Smooth muscle cell (in vitro differentiated cells): ENCODE measurements around the gene MBNL2. TPM values are rescaled to one million over a fixed set of nuclear protein-coding genes. Genes with fewer than 3 reads are reported as not detected.
A peak's percentile ranks its signal among the peaks of the same experiment; 100 is the strongest.

Experiments
- DNase-seq: peaks from one replicate; lab custom pipeline; 2025; ENCODE audit not compliant: unreplicated experiment; lab: John Stamatoyannopoulos, UW
- H2AFZ ChIP-seq: fragments of 200-600 bp; sonication (generic); 2 replicates; pipeline ENCODE4 v1.6.0; 2016; ENCODE audit warnings: antibody characterized with exemption, low read depth, mild to moderate bottlenecking
- H3F3A ChIP-seq: fragments of 200-600 bp; sonication (generic); 2 replicates; pipeline ENCODE4 v1.6.0; 2017; ENCODE audit warnings: antibody characterized with exemption, low read depth
- H3K27ac ChIP-seq: fragments of 200-600 bp; sonication (generic); 2 replicates; pipeline ENCODE4 v1.5.1; 2016; ENCODE audit warnings: low read depth, mild to moderate bottlenecking
- H3K27me3 ChIP-seq: fragments of 200-600 bp; sonication (generic); 2 replicates; pipeline ENCODE4 v1.6.1; 2016; ENCODE audit warnings: low read depth, mild to moderate bottlenecking
- H3K36me3 ChIP-seq: fragments of 200-600 bp; sonication (generic); 2 replicates; pipeline ENCODE4 v1.5.1; 2016; ENCODE audit warnings: low read depth
- H3K4me1 ChIP-seq: fragments of 200-600 bp; sonication (generic); 2 replicates; pipeline ENCODE4 v1.5.1; 2016; ENCODE audit warnings: low read depth
- H3K4me2 ChIP-seq: fragments of 200-600 bp; sonication (generic); 2 replicates; pipeline ENCODE4 v1.6.0; 2016; ENCODE audit warnings: mild to moderate bottlenecking
- H3K4me3 ChIP-seq: fragments of 200-600 bp; sonication (generic); 2 replicates; pipeline ENCODE4 v1.5.1; 2016; ENCODE audit warnings: mild to moderate bottlenecking
- H3K79me2 ChIP-seq: fragments of 200-600 bp; sonication (generic); 2 replicates; pipeline ENCODE4 v1.6.0; 2016; ENCODE audit warnings: low read depth, mild to moderate bottlenecking
- H3K9ac ChIP-seq: fragments of 200-600 bp; sonication (generic); 2 replicates; pipeline ENCODE4 v1.6.0; 2016; ENCODE audit warnings: low read depth
- H3K9me3 ChIP-seq: fragments of 200-600 bp; sonication (generic); replicated peaks from 2 replicates; pipeline ENCODE4 v1.5.1; 2016; ENCODE audit warnings: low read depth
- H4K20me1 ChIP-seq: fragments of 200-600 bp; sonication (generic); 2 replicates; pipeline ENCODE4 v1.6.0; 2016; ENCODE audit warnings: low read depth
- CTCF ChIP-seq: fragments of 200-600 bp; sonication (generic); IDR thresholded peaks from 2 replicates; pipeline ENCODE4 v1.5.1; 2017; ENCODE audit warnings: borderline replicate concordance, mild to moderate bottlenecking, antibody characterized with exemption; ENCODE audit not compliant: insufficient read depth, poor library complexity, severe bottlenecking
- WGBS: methylation state at CpG from one replicate; pipeline ENCODE4 v1.1.7; 2016; ENCODE audit warnings: low lambda C conversion rate; 5-methylcytosine and 5-hydroxymethylcytosine counted together
- polyA plus RNA-seq: library from polyadenylated mRNA; unstranded; fragments of >200 nt; fragmentation: Nextera tagmentation; extraction: Ambion mirVana; gene quantifications from 2 replicates; pipeline ENCODE4 v1.2.1, GENCODE V29; 2016
- total RNA-seq: library from RNA; depleted of rRNA; stranded (reverse); fragments of >200 nt; gene quantifications from 2 replicates; pipeline ENCODE4 v1.2.3, GENCODE V29; 2014

The MBNL2 gene
- total and polyA plus RNA-seq, 2 experiments from 2014 or later = 33.7 to 120 TPM

GRCh38 chr13:97193577-97193976, 28.6 kb upstream of the MBNL2 start:
- Histone ChIP-seq H3K4me3 (no peak overlapping the region), H3K9me3 (no peaks in the 10 kb centered on the region), H3K4me1 (no peaks in the 10 kb centered on the region), H4K20me1 (no peaks in the 10 kb centered on the region), H3K79me2 (no peaks in the 10 kb centered on the region), H3K9ac (no peak overlapping the region), H3K36me3 (no peaks in the 10 kb centered on the region), H3K4me2 (no peak overlapping the region), H3K27me3 (no peaks in the 10 kb centered on the region), H2AFZ (no peak overlapping the region), H3K27ac (no peak overlapping the region), H3F3A (no peaks in the 10 kb centered on the region)
- WGBS = 96% methylated on average over 5 of the region's 5 CpGs
- no peak for TF ChIP-seq CTCF
- no peak for DNase-seq

GRCh38 chr13:97194479-97194878, 27.7 kb upstream of the MBNL2 start:
- H3K9me3 ChIP-seq = no peaks in the 10 kb centered on the region
- H3K9ac ChIP-seq = no peak overlapping the region
- no peak overlapping the region for H3K4me2 ChIP-seq
- no peaks in the 10 kb centered on the region for H3K79me2 ChIP-seq
- H3F3A ChIP-seq = no peaks in the 10 kb centered on the region
- H3K27ac ChIP-seq = peak overlapping the region; percentile 67
- H3K36me3 ChIP-seq = no peaks in the 10 kb centered on the region
- H2AFZ ChIP-seq = no peak overlapping the region
- 46% methylated on average over 6 of the region's 6 CpGs for WGBS
- TF ChIP-seq CTCF = no peak
- no peak overlapping the region for H3K4me3 ChIP-seq
- no peaks in the 10 kb centered on the region for H3K27me3 ChIP-seq
- H3K4me1 ChIP-seq = no peaks in the 10 kb centered on the region
- DNase-seq = no peak
- no peaks in the 10 kb centered on the region for H4K20me1 ChIP-seq

- Histone ChIP-seq H4K20me1 (no peaks in the 10 kb centered on the region), H3K4me1 (no peaks in the 10 kb centered on the region), H3F3A (no peaks in the 10 kb centered on the region), H3K27me3 (no peaks in the 10 kb centered on the region), H3K9ac (no peak overlapping the region), H3K4me3 (no peak overlapping the region), H3K27ac (no peak overlapping the region), H3K79me2 (no peaks in the 10 kb centered on the region), H2AFZ (no peak overlapping the region), H3K4me2 (no peak overlapping the region), H3K9me3 (no peaks in the 10 kb centered on the region), H3K36me3 (no peaks in the 10 kb centered on the region)
- no peak for DNase-seq
- no peak for TF ChIP-seq CTCF
- 91% methylated on average over 4 of the region's 4 CpGs for WGBS
Observed at GRCh38 chr13:97196340-97196739, 25.8 kb upstream of the MBNL2 start.

- no peak overlapping the region for H3K4me2 ChIP-seq
- H3K4me3 ChIP-seq = no peak overlapping the region
- H3K27me3 ChIP-seq = no peaks in the 10 kb centered on the region
- no peaks in the 10 kb centered on the region for H3K36me3 ChIP-seq
- no peak for TF ChIP-seq CTCF
- H3K27ac ChIP-seq = no peak overlapping the region
- H3K9ac ChIP-seq = no peak overlapping the region
- no peaks in the 10 kb centered on the region for H3K79me2 ChIP-seq
- 95% methylated on average over 2 of the region's 2 CpGs for WGBS
- H2AFZ ChIP-seq = no peak overlapping the region
- no peaks in the 10 kb centered on the region for H3K4me1 ChIP-seq
- no peaks in the 10 kb centered on the region for H3F3A ChIP-seq
- H4K20me1 ChIP-seq = no peaks in the 10 kb centered on the region
- no peaks in the 10 kb centered on the region for H3K9me3 ChIP-seq
- no peak for DNase-seq
Observed at GRCh38 chr13:97198753-97199152, 23.4 kb upstream of the MBNL2 start.
